ENCODE measurements around the gene BAZ1B.
"Not testable (repeated sequence)": the region's sequence is repeated elsewhere in the genome, so short reads cannot be mapped to it uniquely, and the experiment has no call there.

BAZ1B gene

GRCh38 chr7:73399185-73400050 lies 122.7 kb downstream of the BAZ1B start:
- not testable (repeated sequence) for DNase-seq (ENCODE audit: low read depth, low spot score)

GRCh38 chr7:73397521-73398281 lies 124.4 kb downstream of the BAZ1B start:
- DNase-seq (ENCODE audit: low read depth, low spot score): no peak
- no peak overlapping the region for H3K4me3 ChIP-seq (ENCODE audit: low read length)

More at GRCh38 chr7:73399185-73400050, 122.7 kb downstream of the BAZ1B start:
- H3K4me3 ChIP-seq (ENCODE audit: low read length): not testable (repeated sequence)

- no peak for DNase-seq (ENCODE audit: low read depth, low spot score)
- no peak overlapping the region for H3K4me3 ChIP-seq (ENCODE audit: low read length)
Measured at GRCh38 chr7:73395538-73396503, 126.3 kb downstream of the BAZ1B start.

- no peak overlapping the region for H3K4me3 ChIP-seq (ENCODE audit: low read length)
- DNase-seq (ENCODE audit: low read depth, low spot score): no peak
Measured at GRCh38 chr7:73394422-73394821, 127.7 kb downstream of the BAZ1B start.

GRCh38 chr7:73391396-73391795 lies 130.7 kb downstream of the BAZ1B start:
- H3K4me3 ChIP-seq (ENCODE audit: low read length): no peak overlapping the region
- DNase-seq (ENCODE audit: low read depth, low spot score): no peak

Data from Jurkat, Clone E6-1 (cell line).